HepG2 (cell line): ENCODE measurements around the gene SECTM1. TPM values are rescaled to one million over a fixed set of nuclear protein-coding genes. Genes with fewer than 3 reads are reported as not detected.
A peak's percentile ranks its signal among the peaks of the same experiment; 100 is the strongest.

Experiments
- DMAP1 ChIP-seq: IDR thresholded peaks from 2 replicates; pipeline ENCODE4 v1.6.1; 2016
- MED8 ChIP-seq: sonication (generic); formaldehyde crosslinking; IDR thresholded peaks from 2 replicates; pipeline ENCODE4 v1.8.1; 2023; ENCODE audit warnings: mild to moderate bottlenecking, missing genetic modification reagents; ENCODE audit not compliant: insufficient replicate concordance
- NFE2L1 ChIP-seq: sonication (generic); formaldehyde crosslinking; IDR thresholded peaks from 2 replicates; pipeline ENCODE4 v1.4.0; 2020; ENCODE audit warnings: missing genetic modification reagents, mild to moderate bottlenecking, borderline replicate concordance
- NFRKB ChIP-seq: fragments of 450-650 bp; IDR thresholded peaks from 2 replicates; pipeline ENCODE4 v1.6.1; 2017
- NR3C1 ChIP-seq: sonication (generic); formaldehyde crosslinking; IDR thresholded peaks from 2 replicates; pipeline ENCODE4 v1.4.0; 2020; ENCODE audit warnings: missing genetic modification reagents
- POLR2AphosphoS2 ChIP-seq: IDR thresholded peaks from 2 replicates; pipeline ENCODE4 v1.6.1; 2011; ENCODE audit warnings: low read depth, low read length, improper control_type of control experiment
- SMYD3 ChIP-seq: sonication (generic); formaldehyde crosslinking; IDR thresholded peaks from 2 replicates; pipeline ENCODE4 v1.8.1; 2023; ENCODE audit warnings: mild to moderate bottlenecking, missing genetic modification reagents
- SNRNP70 ChIP-seq: fragments of 200-400 bp; formaldehyde crosslinking; IDR thresholded peaks from 2 replicates; pipeline ENCODE4 v1.6.1; 2017; ENCODE audit warnings: mild to moderate bottlenecking, low read depth, low read length, moderate library complexity
- TRIM24 ChIP-seq: sonication (generic); formaldehyde crosslinking; IDR thresholded peaks from 2 replicates; pipeline ENCODE4 v1.8.0; 2022; ENCODE audit warnings: mild to moderate bottlenecking, missing genetic modification reagents
- ZBTB8A ChIP-seq: sonication (generic); formaldehyde crosslinking; IDR thresholded peaks from 2 replicates; pipeline ENCODE4 v1.4.0; 2020; ENCODE audit warnings: mild to moderate bottlenecking, low read depth, missing genetic modification reagents, borderline replicate concordance
- ZFX ChIP-seq: sonication (generic); formaldehyde crosslinking; IDR thresholded peaks from 2 replicates; pipeline ENCODE4 v1.4.0; 2020; ENCODE audit warnings: mild to moderate bottlenecking, low read depth, missing genetic modification reagents, moderate library complexity
- ZGPAT ChIP-seq: IDR thresholded peaks from 2 replicates; pipeline ENCODE4 v1.6.1; 2016; ENCODE audit warnings: mild to moderate bottlenecking
- ZNF383 ChIP-seq: sonication (generic); formaldehyde crosslinking; IDR thresholded peaks from 2 replicates; pipeline ENCODE4 v1.4.0; 2020; ENCODE audit warnings: missing genetic modification reagents, mild to moderate bottlenecking, borderline replicate concordance
- ZNF451 ChIP-seq: sonication (generic); formaldehyde crosslinking; IDR thresholded peaks from 2 replicates; pipeline ENCODE4 v1.5.0; 2020; ENCODE audit warnings: mild to moderate bottlenecking, missing genetic modification reagents
- ZNF556 ChIP-seq: sonication (generic); formaldehyde crosslinking; IDR thresholded peaks from 2 replicates; pipeline ENCODE4 v1.4.0; 2020; ENCODE audit warnings: mild to moderate bottlenecking, missing genetic modification reagents, borderline replicate concordance
- ZNF558 ChIP-seq: sonication (generic); formaldehyde crosslinking; IDR thresholded peaks from 2 replicates; pipeline ENCODE4 v1.9.0; 2022; ENCODE audit warnings: mild to moderate bottlenecking, missing genetic modification reagents, borderline replicate concordance
- ZNF597 ChIP-seq: sonication (generic); formaldehyde crosslinking; IDR thresholded peaks from 2 replicates; pipeline ENCODE4 v1.5.0; 2020; ENCODE audit warnings: missing genetic modification reagents
- ZNF639 ChIP-seq: conservative IDR thresholded peaks from 2 replicates; pipeline ENCODE4 v1.6.1; 2018; ENCODE audit warnings: missing genetic modification reagents
- ZNF687 ChIP-seq: sonication (generic); formaldehyde crosslinking; IDR thresholded peaks from 2 replicates; pipeline ENCODE4 v1.5.1; 2020; ENCODE audit warnings: mild to moderate bottlenecking, missing genetic modification reagents, moderate library complexity
- ZNF816 ChIP-seq: sonication (generic); formaldehyde crosslinking; IDR thresholded peaks from 2 replicates; pipeline ENCODE4 v1.8.0; 2022; ENCODE audit warnings: missing genetic modification reagents, mild to moderate bottlenecking, borderline replicate concordance
- ZSCAN5A ChIP-seq: sonication (generic); formaldehyde crosslinking; IDR thresholded peaks from 2 replicates; pipeline ENCODE4 v1.8.0; 2022; ENCODE audit warnings: mild to moderate bottlenecking, missing genetic modification reagents, borderline replicate concordance
- polyA plus RNA-seq, 8 experiments: library from polyadenylated mRNA; depleted of rRNA in 3 of 8; stranded (reverse) in 7 of 8; unstranded in 1 of 8; fragments of >200 nt; fragmentation: Illumina TruSeq in 4 of 8; extraction: Trizol in 4 of 8; gene quantifications; 2 replicates each; pipeline versions ENCODE4 v1.2.1 to v1.2.3, GENCODE V29; 2011 to 2016; ENCODE audit warnings: low read depth in 4 of 8, missing spikeins in 1 of 8, mixed read lengths in 1 of 8; ENCODE audit not compliant: insufficient read depth in 1 of 8
- total RNA-seq, 5 experiments: library from RNA; depleted of rRNA; stranded (reverse); fragments of >200 nt; fragmentation: Illumina TruSeq; extraction: Trizol; gene quantifications; 2 replicates each; pipeline ENCODE4 v1.2.3, GENCODE V29; 2016; ENCODE audit warnings: low read depth in 1 of 5

The SECTM1 gene
- total and polyA plus RNA-seq, 2 of the 13 experiments (the other 11 are each of a cell fraction or from before 2014, with no cell fraction given), result 3.5 to 5.3 TPM

GRCh38 chr17:82342361-82343079, 9.0 kb upstream of the SECTM1 start (continued):
- TF ChIP-seq SMYD3 (CRISPR knock-in tag) (no peak), MED8 (CRISPR knock-in tag) (peak; percentile 56), SNRNP70 (no peak), ZNF687 (CRISPR knock-in tag) (peak; percentile 82), ZNF597 (CRISPR knock-in tag) (no peak), ZNF383 (CRISPR knock-in tag) (no peak), ZNF639 (no peak), TRIM24 (CRISPR knock-in tag) (no peak), ZNF451 (no peak), POLR2AphosphoS2 (no peak), ZFX (CRISPR knock-in tag) (peak; percentile 42; the same call in 1 of the 2 replicates), NFE2L1 (no peak), ZNF558 (no peak), NFRKB (no peak), NR3C1 (CRISPR knock-in tag) (no peak), DMAP1 (CRISPR knock-in tag) (peak; percentile 43; the same call in 1 of the 2 replicates), ZNF816 (CRISPR knock-in tag) (no peak), ZNF556 (no peak), ZBTB8A (CRISPR knock-in tag) (no peak), ZSCAN5A (CRISPR knock-in tag) (no peak), ZGPAT (CRISPR knock-in tag) (no peak)
